ENCODE measurements around the gene PTPA.
"Not testable (repeated sequence)": the region's sequence is repeated elsewhere in the genome, so short reads cannot be mapped to it uniquely, and the experiment has no call there.

The PTPA gene

DNA sequence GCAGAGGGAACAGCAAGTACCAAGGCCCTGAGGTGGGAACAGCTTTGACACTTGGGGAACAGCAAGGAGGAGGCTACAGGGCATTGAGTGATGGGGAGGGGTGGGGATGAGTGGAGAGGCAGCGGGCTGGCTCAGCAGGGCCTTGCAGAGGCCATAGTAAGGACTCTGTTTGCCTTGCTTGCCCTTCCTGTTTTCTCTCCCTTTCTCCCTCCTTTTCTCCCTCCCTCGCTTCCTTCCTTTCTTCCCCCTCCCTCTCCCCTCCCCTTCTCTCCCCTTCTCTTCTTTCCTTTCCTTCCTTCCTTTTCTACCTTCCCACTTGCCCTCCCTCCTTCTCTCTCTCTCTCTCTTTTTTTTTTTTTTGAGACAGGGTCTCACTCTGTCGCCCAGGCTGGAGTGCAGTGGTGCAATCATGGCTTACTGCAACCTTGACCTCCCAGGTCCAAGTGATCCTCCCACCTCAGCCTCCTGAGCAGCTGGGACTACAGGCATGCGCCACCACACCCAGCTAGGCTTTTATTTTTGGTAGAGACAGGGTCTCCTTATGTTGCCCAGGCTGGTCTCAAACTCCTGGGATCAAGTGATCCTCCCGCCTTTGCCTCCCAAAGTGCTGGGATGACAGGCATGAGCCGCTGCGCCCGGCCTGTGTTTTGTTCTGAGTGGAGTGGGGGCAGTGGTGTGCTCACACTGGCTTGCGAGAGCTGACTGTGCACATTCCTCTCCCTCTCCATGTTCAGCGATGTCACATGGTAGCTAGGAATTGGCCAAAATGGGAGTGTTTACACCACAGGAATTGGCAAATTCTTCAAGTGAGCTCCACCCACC lies 49.7 kb downstream of the PTPA start:
- peak; percentile 53 for DNase-seq

DNA sequence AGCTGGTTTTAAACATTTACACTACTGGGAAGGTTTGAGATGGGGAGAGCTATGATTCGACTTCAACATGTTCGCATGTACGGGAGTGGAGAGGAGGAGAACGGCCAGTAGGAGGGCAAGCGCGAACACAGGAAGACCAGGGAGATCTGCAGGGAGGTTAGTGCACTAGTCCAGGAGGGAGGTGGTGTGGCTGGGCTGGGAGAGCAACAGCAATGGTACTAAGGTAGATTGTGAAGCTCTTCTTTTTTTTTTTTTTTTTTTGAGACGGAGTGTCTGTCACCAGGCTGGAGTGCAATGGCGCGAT lies 50.3 kb downstream of the PTPA start:
- DNase-seq = no peak

DNA sequence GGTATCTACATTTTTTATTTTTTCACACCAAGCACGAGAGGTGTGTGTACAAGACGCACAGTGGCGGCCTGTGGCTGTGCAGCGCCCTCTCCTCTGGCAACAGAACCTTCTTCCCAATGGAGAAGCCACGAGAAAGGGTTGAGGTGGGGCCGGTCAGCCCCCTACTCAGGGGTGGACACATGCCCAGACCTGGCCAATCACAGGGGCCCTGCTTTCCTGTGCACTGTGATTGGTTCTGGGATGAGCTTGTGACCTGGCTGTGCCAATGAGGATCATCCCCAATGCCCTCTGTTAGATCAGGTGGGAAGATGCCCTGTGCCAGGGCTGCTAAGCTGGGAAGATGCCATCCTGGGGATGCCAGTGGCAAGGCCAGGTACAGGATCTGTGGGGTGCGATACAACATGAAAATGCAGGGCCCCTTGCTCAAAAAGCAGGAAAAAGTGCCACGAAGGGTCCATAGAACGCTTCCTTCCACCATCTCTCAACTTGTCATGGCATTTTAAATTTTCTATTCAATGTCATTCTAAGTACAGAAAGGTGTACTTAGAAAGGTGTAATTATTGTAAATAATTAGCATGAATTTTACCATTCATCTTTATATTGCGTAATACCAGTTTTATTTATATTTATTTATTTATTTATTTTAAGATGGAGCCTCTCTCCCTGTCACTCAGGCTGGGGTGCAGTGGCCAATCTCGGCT lies 51.4 kb downstream of the PTPA start:
- DNase-seq = no peak

DNA sequence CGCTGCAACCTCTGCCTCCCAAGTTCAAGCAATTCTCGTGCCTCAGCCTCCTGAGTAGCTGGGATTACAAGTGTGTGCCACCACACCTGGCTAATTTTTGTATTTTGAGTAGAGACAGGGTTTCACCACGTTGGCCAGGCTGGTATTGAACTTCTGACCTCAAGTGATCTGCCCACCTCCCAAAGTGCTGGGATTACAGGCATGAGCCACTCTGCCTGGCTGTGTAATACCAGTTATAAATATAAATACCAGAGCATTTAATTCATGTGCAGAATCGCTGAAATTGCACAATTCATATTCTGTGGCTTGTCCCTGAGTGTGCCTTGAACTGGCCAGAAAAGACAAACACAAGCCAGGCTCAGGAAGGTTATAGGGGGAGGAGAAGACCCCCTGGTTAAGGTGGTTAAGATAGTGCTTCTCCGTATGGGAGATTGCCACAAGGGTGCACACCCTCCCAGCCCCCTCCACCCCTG lies 52.0 kb downstream of the PTPA start:
- not testable (repeated sequence) for DNase-seq

DNA sequence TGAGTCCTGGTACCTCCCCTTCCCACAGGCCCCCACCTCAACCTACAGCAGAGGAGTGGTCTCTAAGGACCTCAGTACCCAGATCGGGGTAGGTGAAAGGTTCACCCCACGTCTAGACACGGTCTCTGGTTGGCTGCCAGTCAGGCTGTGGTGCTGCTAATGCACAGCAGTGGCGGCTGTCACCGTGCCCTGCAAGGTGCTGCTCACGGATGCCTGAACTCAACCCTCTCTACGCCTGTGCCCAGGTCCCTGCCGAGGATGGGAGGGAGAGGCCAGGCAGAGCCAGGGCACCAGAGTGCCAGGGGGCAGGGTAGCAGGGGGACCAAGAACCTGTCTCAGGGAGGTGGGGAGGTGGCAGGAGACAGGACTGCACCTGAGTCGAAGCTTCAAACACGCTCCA lies 52.5 kb downstream of the PTPA start:
- no peak for DNase-seq

DNA sequence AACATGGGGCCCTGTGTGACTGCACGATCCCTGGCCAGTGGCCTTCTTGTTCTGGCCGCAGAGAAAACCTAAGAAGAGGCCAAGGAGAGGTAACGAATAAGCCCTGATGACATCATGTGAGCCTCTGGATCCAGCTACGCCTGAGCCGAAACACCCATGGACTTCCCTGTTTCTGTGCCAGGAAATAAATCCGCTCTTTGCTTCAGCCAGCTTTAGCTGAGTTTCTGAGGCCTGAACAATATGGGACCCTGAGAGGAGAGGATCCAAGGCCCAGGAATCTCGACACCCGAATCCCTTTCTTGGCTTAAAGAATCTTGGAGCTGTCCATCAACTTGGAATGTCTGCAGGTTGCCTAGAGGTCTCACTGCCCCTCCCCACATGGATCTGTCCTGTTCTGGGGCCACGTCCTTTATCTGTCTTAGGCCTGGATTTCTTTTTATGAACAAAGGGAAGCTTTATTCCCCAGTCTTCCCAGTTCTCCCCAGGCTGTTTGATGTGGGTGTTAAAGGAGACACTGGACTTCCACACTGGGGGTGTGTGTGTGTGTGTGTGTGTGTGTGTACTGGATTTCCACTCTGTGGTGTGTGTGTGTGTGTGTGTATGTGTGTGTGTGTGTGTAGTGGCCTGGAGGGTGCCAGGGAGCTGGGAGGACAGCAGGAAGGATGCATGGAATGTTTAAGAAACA lies 53.2 kb downstream of the PTPA start:
- DNase-seq = peak; percentile 58

DNA sequence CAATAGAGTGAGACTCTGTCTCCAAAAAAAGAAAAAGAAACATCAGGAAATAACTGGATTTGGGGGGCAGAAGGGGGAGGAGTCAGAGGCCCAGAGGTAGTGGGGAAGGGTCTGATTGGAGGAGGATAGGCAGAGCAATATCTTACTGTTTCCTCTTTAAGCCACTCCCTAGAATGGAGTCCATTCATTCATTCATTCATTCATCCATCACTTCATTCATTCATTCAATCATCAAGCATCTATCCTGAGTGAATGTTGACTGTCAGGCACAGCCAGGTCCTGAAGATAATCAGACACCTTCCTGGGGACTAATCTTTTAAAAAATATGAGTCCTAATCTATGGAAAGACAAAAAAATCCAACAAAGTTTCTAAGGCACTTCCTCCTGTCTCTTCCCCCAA lies 54.0 kb downstream of the PTPA start:
- DNase-seq = no peak

DNA sequence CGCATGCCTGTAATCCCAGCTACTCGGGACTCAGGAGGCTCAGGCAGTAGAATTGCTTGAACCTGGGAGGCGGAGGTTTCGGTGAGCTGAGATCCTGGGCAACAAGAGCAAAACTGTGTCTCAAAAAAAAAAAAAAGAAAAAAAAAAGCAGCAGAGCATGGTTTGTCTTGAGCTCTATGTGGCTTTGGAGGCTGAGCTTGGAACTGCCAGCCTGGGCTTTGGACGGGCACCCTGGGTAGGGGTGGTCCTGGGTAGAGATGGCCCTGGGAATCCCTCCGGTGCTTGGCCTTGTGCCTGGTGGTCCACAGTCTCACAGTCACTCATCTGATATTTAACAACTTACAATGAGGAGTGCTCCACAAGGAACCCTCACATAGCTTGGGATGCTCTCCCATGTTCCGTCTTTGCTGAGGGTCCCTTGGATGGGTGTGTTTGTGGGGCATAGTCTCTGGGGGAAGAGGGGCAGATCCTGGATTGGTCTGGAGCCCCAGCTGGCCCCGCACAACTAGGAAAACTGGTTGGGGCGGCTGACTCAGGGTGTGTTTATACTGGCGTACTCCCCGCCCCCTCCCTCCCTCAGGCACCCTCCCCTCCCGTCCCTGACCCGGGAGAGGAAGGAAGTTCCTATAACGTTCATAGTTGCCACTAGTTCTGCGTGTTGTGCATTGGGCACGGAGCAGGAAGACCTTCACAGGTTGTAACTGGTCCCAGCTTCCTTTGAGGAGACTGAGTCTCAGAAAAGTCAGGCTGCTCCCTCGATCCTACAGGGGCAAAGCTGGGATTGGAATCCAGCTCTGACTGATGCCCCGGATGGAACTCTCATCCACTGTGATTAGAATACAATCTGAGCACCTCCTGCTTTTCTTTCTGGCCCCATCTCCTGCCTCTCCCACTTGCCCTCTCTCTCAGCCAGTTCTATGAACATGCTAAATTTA lies 55.7 kb downstream of the PTPA start:
- DNase-seq = peak; percentile 79

DNA sequence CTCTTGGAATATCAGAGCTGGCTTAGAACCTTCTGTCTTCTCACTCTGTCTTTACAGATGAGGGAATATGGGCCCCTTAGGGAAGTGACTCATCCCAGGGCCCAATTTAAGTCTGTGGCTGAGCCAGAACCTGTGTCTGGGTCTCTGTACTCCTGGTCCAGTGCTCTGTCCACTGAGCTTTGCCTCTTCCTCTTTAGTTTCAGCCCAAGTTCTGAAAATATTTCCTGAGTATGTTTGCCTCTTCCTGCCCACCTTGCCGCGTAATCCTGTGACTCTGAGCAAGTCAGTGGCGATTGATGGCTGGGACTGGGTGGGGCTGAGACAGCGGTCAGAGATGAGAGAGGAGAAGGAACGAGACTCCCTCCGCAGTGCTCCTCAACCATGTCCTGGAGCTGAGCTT lies 59.0 kb downstream of the PTPA start:
- DNase-seq = no peak

DNA sequence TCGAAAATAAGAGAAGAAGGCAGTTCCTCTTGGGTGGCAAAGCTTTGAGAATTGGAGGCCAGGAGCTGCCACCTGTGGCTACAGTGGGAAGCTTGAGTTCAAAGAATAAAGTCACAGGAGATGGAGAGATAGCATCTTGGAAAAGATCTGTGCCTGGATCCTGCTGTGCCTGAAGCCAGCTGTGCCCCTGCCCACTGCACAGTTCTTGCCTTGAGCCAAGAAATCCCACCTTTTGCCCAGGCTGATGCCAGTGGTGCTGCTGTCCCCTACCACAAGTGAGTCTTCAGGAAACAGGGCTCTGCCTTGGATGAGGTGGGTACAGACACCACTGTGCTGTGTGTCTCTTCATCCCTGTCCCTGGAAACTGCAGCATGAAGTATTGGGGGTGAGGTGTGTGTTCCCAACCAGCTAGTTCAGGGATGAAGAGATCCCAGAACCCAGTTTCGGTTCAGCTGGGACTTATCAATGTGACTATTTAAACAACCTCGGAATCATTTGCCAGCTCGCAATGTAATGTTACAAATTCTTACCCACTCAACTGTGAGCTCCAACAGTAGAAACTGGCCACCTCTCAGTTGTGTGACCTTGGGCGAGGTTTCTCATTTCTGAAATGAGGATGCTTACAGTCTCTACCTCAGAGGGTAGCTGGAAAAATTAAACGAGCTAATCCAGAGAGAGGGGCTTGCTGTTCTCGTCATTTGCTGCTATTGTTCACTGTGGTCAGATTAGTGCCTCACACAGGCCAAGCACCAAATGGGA lies 61.0 kb downstream of the PTPA start:
- DNase-seq = no peak

DNA sequence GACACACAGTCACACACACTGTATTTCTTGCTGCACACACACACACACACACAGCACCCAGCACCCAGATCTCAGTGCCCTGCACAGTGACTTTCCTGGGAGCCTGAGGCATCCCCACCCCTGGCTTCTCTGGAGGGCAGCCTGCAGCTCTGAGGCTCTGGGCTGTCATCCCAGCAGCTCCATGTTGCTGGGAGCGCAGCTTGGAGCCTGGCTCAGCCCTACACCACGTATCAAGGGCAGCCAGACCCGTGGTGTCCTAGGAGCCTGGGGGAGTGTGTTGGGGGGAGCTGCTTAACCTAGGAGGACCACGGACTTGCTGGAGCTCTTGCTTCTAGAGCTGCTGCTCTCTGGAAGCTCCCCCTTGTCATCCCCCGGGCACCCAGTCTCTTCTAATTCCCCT lies 61.6 kb downstream of the PTPA start:
- DNase-seq = no peak

DNA sequence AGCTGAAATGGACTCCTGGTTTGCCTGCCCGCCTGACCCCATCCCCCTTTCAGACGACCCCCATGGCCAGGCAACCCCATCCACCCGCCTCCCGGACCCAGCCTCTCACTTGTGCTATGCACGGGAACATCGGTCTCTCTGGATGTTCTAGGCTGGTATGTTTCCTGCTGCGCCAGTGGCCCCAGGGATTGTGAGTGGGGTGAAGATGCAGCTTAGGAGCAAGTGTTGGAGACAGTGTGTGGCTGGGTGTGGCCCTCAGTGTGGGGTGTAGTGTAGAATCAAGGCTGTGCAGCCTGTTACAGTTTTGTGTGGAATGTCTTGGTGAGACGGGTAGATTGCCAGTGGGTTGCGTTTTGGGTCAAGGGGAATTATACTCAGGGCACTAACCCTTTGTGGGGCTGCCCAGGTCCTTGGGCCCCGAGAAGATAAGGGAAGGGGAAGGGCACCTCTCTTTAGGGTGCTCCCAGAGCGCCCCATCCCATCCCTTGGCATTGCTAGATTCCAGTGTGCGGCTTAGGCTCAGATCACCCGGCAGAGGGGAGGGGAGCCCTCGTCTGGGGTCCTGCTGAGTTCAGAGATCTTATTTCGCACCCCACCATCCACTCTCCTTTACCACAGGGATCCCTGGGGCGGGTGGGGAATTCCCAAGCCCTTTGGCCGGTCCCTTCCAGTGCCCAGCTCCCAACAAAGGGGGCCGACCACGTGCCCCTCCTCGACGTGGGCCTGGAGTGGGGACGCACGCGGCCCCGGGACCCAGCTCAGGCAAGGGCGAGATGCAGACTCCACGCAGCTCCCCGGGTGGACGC lies 62.3 kb downstream of the PTPA start:
- DNase-seq = no peak

DNA sequence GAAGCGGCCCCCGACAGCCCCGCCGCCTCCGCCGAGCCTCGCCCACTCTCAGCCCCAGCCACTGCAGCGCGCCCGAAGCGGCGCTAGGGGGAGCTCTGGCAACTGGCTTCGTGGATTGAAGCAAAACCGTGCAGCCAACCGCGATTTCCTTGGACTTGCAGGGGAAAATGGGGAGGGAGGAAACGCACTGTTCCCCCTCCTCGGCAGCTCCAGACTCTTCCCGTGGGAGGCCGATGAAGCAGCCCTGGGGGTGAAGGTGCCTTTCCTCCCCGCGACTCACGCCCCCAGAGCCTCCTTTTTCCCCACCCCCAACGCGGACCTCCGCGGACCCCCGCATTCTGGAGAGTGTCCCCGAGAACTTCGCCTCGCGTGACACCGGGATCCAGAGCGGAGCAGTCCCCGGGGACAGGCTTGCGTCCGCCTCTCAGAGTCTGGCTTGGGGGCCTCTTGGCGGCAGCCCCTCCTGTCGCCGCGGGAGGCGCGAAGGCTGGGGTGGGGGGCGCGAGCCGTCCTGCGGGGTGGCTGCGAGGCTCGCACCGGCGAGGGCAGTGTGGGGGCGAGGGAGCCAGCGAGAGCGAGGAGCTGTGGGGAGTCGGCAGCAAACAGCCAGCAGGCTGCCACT lies 63.0 kb downstream of the PTPA start:
- peak; percentile 94 for DNase-seq

DNA sequence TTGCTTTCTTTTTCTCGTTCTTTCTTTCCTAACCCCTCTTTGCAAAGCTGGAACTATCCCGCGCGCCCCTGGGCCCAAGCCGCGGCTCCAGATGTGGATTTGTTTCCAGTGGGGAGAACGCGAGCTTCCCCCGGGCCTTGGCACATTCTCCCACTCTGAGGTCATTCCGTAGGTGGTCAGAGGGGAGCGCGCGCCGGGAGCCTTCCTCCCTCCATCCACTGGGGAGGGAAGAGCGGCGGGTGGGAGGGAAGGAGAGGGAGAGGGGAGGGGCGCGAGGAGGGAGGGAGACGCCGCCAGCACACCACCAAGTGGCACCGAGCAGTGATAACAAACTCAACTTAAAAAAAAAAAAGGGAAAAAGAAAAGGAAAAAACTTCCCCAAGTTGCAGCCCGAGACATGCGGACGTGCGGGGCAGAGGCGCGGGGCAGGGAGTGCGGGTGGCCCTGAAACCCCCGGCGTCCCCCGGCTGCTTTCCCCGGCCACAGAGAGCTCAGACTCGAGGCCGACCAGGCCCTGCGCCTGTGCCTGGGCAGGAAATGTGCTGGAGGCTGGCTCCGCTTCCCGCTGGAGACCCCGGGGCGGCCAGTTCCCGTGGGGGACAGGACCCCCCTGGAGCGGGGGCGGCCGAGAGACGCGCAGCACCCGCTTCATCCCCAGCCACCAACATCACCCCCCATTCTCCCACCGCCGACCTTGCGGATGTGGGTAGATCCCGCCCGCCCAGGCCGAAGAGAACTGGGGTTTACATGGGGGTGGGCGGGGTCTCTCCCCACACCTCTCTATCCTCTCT lies 63.7 kb downstream of the PTPA start:
- peak; percentile 96 for DNase-seq

DNA sequence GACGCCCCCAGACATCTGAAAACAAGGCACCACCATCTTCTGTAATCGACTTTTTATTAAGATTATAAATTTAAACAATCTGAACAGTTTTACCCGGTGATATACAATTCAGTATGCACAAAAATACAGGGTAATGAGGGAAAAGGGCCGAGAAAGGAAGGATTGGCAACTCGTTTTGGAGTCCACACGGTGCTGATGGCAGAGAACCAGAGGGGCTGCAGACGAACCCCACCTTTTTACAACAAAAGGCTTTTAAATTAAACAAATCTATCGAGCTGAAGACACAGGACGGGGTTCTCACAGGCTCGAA lies 64.3 kb downstream of the PTPA start:
- DNase-seq = no peak

DNA sequence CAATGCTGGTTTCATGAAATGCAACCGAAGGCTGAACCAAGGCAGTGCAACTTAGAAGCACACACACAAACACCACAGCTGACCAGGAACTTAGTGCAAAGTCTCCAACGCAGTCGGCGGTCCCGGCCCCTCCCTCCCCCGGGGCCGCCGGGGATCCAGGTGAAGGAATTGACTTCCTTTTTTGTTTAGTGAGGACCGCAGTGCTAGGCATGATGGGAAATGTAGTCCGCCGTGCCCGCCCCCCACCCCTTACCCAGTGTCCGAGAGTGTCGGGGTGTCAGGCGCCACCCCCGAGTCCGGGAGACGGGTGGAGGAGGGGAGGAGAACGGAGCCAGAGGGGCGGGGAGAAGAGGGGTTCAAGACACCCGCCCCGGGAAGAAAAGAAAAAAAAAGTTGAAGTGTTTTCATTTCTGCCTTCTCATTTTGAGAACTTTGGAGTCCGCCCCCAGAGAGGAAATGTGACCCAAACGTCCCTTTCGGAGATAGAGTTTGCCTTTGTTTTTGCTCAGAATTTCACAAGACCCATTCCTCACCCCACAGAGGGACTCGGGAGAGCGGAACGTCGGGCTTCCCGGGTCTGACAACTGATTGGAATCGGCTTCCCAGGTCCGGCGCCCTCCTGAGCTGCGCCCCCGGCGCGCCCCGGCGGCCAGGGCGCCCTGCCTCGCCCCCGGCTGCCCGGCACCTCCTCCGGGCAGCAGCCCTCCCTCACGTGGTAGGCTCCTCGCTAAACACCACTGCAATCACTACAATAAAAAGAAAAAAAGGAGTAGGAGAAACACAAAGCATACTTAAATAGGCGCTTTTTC lies 64.8 kb downstream of the PTPA start:
- DNase-seq = peak; percentile 92

DNA sequence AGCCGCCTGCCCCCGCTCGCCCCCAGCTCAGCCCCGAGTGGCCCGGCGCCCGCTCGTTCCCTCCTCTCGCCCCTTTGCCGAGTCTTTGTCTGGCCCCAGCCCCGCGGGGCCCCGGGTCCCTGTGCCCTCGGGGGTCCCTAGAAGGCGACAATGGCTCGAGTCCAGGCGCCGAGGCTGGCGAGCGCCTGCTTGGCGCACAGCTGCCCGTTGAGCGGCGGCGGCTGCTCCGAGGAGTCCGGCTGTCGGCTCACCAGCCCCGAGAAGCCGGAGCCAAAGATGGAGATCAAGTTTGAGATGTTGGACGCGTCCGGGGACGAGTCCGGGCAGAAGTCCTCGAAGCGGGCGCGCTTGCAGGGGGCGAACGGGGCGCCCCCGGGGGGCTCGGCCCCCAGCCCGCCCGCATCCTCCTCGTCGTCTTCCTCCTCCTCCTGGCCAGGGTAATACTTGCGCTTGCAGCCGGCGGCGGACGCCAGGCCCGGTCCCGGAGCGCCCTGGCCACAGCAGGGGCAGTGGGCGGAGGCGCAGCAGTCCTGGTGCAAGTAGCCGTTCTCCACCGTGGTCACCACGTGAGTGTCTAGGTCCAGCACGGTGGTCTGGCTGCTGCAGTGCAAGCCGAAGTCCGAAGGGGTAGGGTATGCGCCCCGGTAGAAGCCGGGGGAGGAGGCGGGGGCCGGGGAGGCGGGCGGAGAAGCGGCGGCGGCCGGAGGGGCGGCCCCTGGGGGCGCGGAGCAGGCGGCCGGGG lies 65.7 kb downstream of the PTPA start:
- DNase-seq = no peak

DNA sequence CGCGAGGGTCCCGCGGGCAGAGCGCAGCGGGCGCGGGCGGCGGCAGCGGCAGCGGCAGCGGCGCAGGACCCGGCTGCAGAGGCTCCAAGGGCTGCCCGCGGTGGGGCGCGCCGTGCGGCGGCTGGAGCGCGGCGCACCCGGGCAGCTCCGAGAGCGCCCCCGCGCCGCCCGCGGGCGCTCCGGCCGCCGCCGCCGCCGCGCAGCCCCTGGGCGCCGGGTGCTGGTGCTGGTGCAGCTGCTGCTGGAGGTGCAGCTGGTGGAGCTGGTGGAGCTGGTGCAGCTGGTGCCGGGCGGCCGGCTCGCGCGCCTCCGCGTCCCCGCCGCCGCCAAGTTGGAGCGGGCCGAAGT lies 66.2 kb downstream of the PTPA start:
- no peak for DNase-seq
